Activated naive CD4-positive, alpha-beta T cell treated with anti-CD3 and anti-CD28 coated beads, Interleukin-2, amount 10 ng/mL, durations not matched to agents 7 days and 5 days (primary cell): ENCODE measurements around the gene UBTD1.

Source experiments
- CTCF ChIA-PET: fragments of 350-600 bp; sonication (Branson Sonifier 250); formaldehyde crosslinking; loops from one replicate; lab custom pipeline; 2021; ENCODE audit warnings: antibody characterized with exemption; lab: Charles Lee
- DNase-seq: peaks from one replicate; pipeline ENCODE4 v3.0.0-alpha.2; 2020
- H3K27ac Mint-ChIP-seq: one replicate; pipeline ENCODE4 v1.8.0; 2021; ENCODE audit warnings: mild to moderate bottlenecking, moderate library complexity, mixed read lengths
- H3K27me3 Mint-ChIP-seq: one replicate; pipeline ENCODE4 v1.8.0; 2021; ENCODE audit warnings: mild to moderate bottlenecking, mixed read lengths
- H3K36me3 Mint-ChIP-seq: one replicate; pipeline ENCODE4 v1.8.0; 2021; ENCODE audit warnings: mixed read lengths
- H3K4me1 Mint-ChIP-seq: one replicate; pipeline ENCODE4 v1.8.0; 2021; ENCODE audit warnings: mixed read lengths
- H3K4me3 Mint-ChIP-seq: one replicate; pipeline ENCODE4 v1.8.0; 2021; ENCODE audit warnings: mild to moderate bottlenecking, moderate library complexity, mixed read lengths
- H3K9me3 Mint-ChIP-seq: one replicate; pipeline ENCODE4 v1.8.0; 2021; ENCODE audit warnings: mixed read lengths

The UBTD1 gene

DNA sequence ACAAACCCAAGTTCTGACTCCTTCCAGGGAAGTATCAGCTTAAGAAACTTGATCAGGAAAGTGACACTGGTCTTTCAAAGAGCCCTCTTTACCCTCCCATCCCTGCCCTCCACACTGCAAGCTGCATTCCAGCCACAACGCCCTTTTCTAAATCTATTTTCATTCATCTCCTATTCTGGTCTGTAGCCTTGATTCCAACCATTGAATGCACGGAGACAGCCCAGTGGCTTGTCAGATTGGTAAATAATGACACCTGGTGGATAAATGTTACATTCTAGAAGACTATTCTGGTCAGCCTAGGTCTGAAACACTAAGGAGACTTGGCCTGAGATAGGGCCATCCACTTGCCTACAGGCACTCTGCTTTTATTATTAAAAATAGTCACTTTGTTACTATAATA lies 113.7 kb downstream of the UBTD1 start:
- CTCF ChIA-PET: interaction anchor here (2.1 kb wide), 1 partner anchor 41 kb away, joined by 15 read pairs; the partner anchor contains the start of gene ANKRD2
- Mint-ChIP-seq H3K9me3 (no peaks in the 10 kb centered on the region), H3K27me3 (no peaks in the 10 kb centered on the region), H3K27ac (no peak overlapping the region), H3K4me1 (no peaks in the 10 kb centered on the region), H3K36me3 (no peaks in the 10 kb centered on the region), H3K4me3 (no peak overlapping the region)
- DNase-seq: no peak

- H3K4me1 Mint-ChIP-seq: no peaks in the 10 kb centered on the region
- H3K4me3 Mint-ChIP-seq: no peak overlapping the region
- no peaks in the 10 kb centered on the region for H3K27me3 Mint-ChIP-seq
- DNase-seq: no peak
- H3K9me3 Mint-ChIP-seq: no peaks in the 10 kb centered on the region
- CTCF ChIA-PET: interaction anchor here (2.1 kb wide), 1 partner anchor 47 kb away, joined by 6 read pairs; no protein-coding TSS in a partner anchor
- no peaks in the 10 kb centered on the region for H3K36me3 Mint-ChIP-seq
- no peak overlapping the region for H3K27ac Mint-ChIP-seq
Measured at GRCh38 chr10:97618285-97618684, 119.6 kb downstream of the UBTD1 start.

GRCh38 chr10:97618733-97619132 lies 120.0 kb downstream of the UBTD1 start:
- Mint-ChIP-seq H3K4me1 (no peaks in the 10 kb centered on the region), H3K27ac (no peak overlapping the region), H3K36me3 (no peaks in the 10 kb centered on the region), H3K9me3 (no peaks in the 10 kb centered on the region), H3K27me3 (no peaks in the 10 kb centered on the region), H3K4me3 (no peak overlapping the region)
- no peak for DNase-seq
- CTCF ChIA-PET: no interaction called here
